GM19239 (cell line): ENCODE results near the gene GLRX.
"Not testable (repeated sequence)": the region's sequence is repeated elsewhere in the genome, so short reads cannot be mapped to it uniquely, and the experiment has no call there.

Source experiments
- DNase-seq: peaks from one replicate; pipeline ENCODE4 v3.0.0; 2011; ENCODE audit warnings: low spot score; ENCODE audit not compliant: insufficient read length
- FAIRE-seq: peaks from 2 replicates; lab custom pipeline; 2011; peaks lifted over from hg19 to GRCh38; lab: Jason Lieb, UNC

GLRX gene

GRCh38 chr5:95822542-95823181 lies at the start of gene GLRX:
Gene GLRX, minus strand, starts transcription at chr5:95822726. Its CDS starts 64 bp downstream, at chr5:95822662.
- peak; percentile 91 for FAIRE-seq
- DNase-seq = no peak

- DNase-seq (no peak), FAIRE-seq (no peak)
Measured at GRCh38 chr5:95871146-95871806, 48.8 kb upstream of the GLRX start.

- DNase-seq (no peak), FAIRE-seq (peak; percentile 91)
Measured at GRCh38 chr5:95870105-95870672, 47.7 kb upstream of the GLRX start.

- DNase-seq = not testable (repeated sequence)
- FAIRE-seq = peak; percentile 83
Measured at GRCh38 chr5:95869173-95869855, 46.8 kb upstream of the GLRX start.

GRCh38 chr5:95868136-95868535 lies 45.6 kb upstream of the GLRX start:
- FAIRE-seq = no peak
- DNase-seq = no peak

- DNase-seq (no peak), FAIRE-seq (no peak)
Measured at GRCh38 chr5:95866435-95867040, 44.0 kb upstream of the GLRX start.

GRCh38 chr5:95864944-95865504 lies 42.5 kb upstream of the GLRX start:
- no peak for DNase-seq
- FAIRE-seq = no peak

GRCh38 chr5:95864456-95864855 lies 41.9 kb upstream of the GLRX start:
- no peak for FAIRE-seq

GRCh38 chr5:95863383-95863757 lies 40.8 kb upstream of the GLRX start:
- DNase-seq = no peak
- no peak for FAIRE-seq

More at GRCh38 chr5:95864456-95864855, 41.9 kb upstream of the GLRX start:
- DNase-seq = no peak

GRCh38 chr5:95862671-95863382 lies 40.3 kb upstream of the GLRX start:
- FAIRE-seq (no peak), DNase-seq (no peak)

- DNase-seq (no peak), FAIRE-seq (no peak)
Measured at GRCh38 chr5:95861864-95862561, 39.5 kb upstream of the GLRX start.

- peak; percentile 52 for FAIRE-seq
- DNase-seq = no peak
Measured at GRCh38 chr5:95861221-95861863, 38.8 kb upstream of the GLRX start.

GRCh38 chr5:95859661-95860060 lies 37.1 kb upstream of the GLRX start:
- DNase-seq (no peak), FAIRE-seq (no peak)

- DNase-seq = peak; percentile 90
- peak; percentile 87 for FAIRE-seq
Measured at GRCh38 chr5:95858661-95859595, 36.4 kb upstream of the GLRX start.

- no peak for DNase-seq
Measured at GRCh38 chr5:95858023-95858461, 35.5 kb upstream of the GLRX start.

GRCh38 chr5:95857185-95857945 lies 34.8 kb upstream of the GLRX start:
- FAIRE-seq (no peak), DNase-seq (no peak)

More at GRCh38 chr5:95858023-95858461, 35.5 kb upstream of the GLRX start:
- no peak for FAIRE-seq

- FAIRE-seq = no peak
Measured at GRCh38 chr5:95856501-95856981, 34.0 kb upstream of the GLRX start.

More at GRCh38 chr5:95856501-95856981, 34.0 kb upstream of the GLRX start:
- no peak for DNase-seq
